Kidney (tissue), 14 donors: Measurements from ENCODE around the gene KIF17. TPM values are rescaled to one million over a fixed set of nuclear protein-coding genes. Genes with fewer than 3 reads are reported as not detected.

Experiments used
- DNase-seq, 5 donors: peaks; one replicate each; pipeline ENCODE4 v3.0.0-alpha.2; 2013 to 2020
- FAIRE-seq: peaks from 2 replicates; lab custom pipeline; 2012; peaks lifted over from hg19 to GRCh38; lab: Jason Lieb, UNC
- H3K27ac ChIP-seq, 2 donors: one replicate each; pipeline ENCODE4 v1.7.0; 2013; ENCODE audit warnings: low read depth in 2 of 2, low read length in 2 of 2, inconsistent platforms in 1 of 2
- H3K27me3 ChIP-seq: one replicate; pipeline ENCODE4 v1.7.1; 2013; ENCODE audit warnings: low read length, inconsistent platforms; ENCODE audit not compliant: control insufficient read depth, insufficient read depth
- H3K36me3 ChIP-seq, 3 donors: one replicate each; pipeline versions ENCODE4 v1.7.0 to v1.7.1; 2013; ENCODE audit warnings: low read length in 3 of 3, control low read depth in 1 of 3, inconsistent platforms in 1 of 3; ENCODE audit not compliant: insufficient read depth in 3 of 3, control insufficient read depth in 2 of 3
- H3K4me1 ChIP-seq, 3 donors: one replicate each; pipeline versions ENCODE4 v1.7.0 to v1.7.1; 2013; ENCODE audit warnings: low read length in 3 of 3, inconsistent platforms in 1 of 3, low read depth in 1 of 3; ENCODE audit not compliant: control insufficient read depth in 2 of 3, insufficient read depth in 2 of 3
- H3K4me3 ChIP-seq, 3 donors: one replicate each; pipeline versions ENCODE4 v1.7.0 to v1.8.1; 2013; ENCODE audit warnings: low read length in 3 of 3, control low read depth in 1 of 3, inconsistent platforms in 1 of 3
- H3K9ac ChIP-seq, 3 donors: one replicate each; pipeline versions ENCODE4 v1.7.0 to v1.7.1; 2013; ENCODE audit warnings: low read length in 3 of 3, control low read depth in 1 of 3, inconsistent platforms in 1 of 3
- H3K9me3 ChIP-seq, 3 donors: one replicate each; pipeline versions ENCODE4 v1.7.0 to v1.7.1; 2013; ENCODE audit warnings: low read length in 3 of 3, control low read depth in 1 of 3, inconsistent platforms in 1 of 3; ENCODE audit not compliant: control insufficient read depth in 2 of 3, insufficient read depth in 1 of 3
- CTCF ChIP-seq: IDR thresholded peaks from 3 replicates; pipeline ENCODE4 v1.5.1; 2012; ENCODE audit warnings: mild to moderate bottlenecking, moderate library complexity, borderline replicate concordance; ENCODE audit not compliant: insufficient read depth; ENCODE audit errors: extremely low read depth
- intact Hi-C: fragments of 100-400 bp; cut with DNase I; formaldehyde crosslinking; loops from one replicate; pipeline ENCODE4 v1.11.1; 2022
- polyA plus RNA-seq: library from polyadenylated mRNA; stranded (reverse); fragments of 350-450 nt; fragmentation: Illumina TruSeq; extraction: RNeasy Lipid Tissue Mini Kit (QIAGEN cat#74804); gene quantifications from one replicate; pipeline ENCODE4 v1.2.3, GENCODE V29; 2014; ENCODE audit warnings: low read depth, low replicate concordance; ENCODE audit not compliant: insufficient read depth
- total RNA-seq: library from RNA; stranded (reverse); fragmentation: NEBNext Ultra II Directional; extraction: Animal tissue kit (Norgen Biotek cat#: 25700); gene quantifications from one replicate; pipeline ENCODE4 v1.2.1, GENCODE V29; 2021
- donor health status: control.
- donor health status: control.
- donor health status: control.
- donor health status: control.
- donor health status: control.
- donor health status: DM: yes; HTN: yes; CAD: no.
- donor health status: Normal renal cell carcinoma (clear cell type).

The KIF17 gene
- total and polyA plus RNA-seq, 2 donors from 2014 or later, result 3.7 to 4.9 TPM

DNA sequence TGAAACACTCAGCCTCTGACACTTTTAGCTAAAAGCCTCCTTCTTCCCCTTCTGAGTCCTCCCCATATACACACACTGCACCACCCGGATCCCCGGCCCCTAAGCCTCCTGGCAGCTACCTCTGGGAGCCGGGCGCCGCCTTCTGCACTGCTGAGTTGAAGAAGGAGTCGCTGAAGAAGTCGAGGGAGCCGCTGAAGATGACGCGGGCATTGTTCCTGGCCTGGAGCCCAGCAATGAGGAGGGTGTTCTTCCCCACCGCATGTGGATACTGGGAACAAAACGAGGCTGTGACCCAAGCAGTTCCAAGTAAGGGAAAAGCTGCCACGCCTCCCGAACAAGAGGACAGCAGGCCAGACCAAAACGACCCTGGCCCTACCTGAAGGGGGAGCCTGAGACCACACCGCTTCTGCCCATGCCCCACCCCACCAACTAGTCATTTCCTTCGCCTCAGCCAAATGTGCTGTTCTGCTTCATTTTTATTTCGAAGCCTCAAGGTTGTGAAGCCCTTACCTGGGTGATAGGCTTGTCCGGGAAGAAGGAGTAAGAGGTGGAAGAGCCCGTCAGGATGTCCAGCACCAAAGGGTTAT is 63.6 kb downstream of the KIF17 start:
- Histone ChIP-seq H3K9me3 (no peaks in the 10 kb centered on the region), H3K27me3 (no peaks in the 10 kb centered on the region), H3K9ac (no peak overlapping the region), H3K4me3 (no peak overlapping the region), H3K4me1 (no peaks in the 10 kb centered on the region), H3K36me3 (peaks cover 7 to 66% (median 53%) of the 10 kb centered on the region in 3 donors), H3K27ac (no peak overlapping the region)
- DNase-seq (no peak), FAIRE-seq (no peak)
- no peak for TF ChIP-seq CTCF
- intact Hi-C loops, result no loop called here

GRCh38 chr1:20652300-20652699 is 65.5 kb downstream of the KIF17 start:
- no peak for DNase-seq
- Histone ChIP-seq H3K27me3 (no peaks in the 10 kb centered on the region), H3K4me1 (no peaks in the 10 kb centered on the region), H3K27ac (no peak overlapping the region), H3K4me3 (no peak overlapping the region), H3K9me3 (no peaks in the 10 kb centered on the region), H3K36me3 (peaks cover 7 to 68% (median 63%) of the 10 kb centered on the region in 3 donors), H3K9ac (no peak overlapping the region)
- TF ChIP-seq CTCF, result no peak
- FAIRE-seq, result no peak
- intact Hi-C loops, result no loop called here

DNA sequence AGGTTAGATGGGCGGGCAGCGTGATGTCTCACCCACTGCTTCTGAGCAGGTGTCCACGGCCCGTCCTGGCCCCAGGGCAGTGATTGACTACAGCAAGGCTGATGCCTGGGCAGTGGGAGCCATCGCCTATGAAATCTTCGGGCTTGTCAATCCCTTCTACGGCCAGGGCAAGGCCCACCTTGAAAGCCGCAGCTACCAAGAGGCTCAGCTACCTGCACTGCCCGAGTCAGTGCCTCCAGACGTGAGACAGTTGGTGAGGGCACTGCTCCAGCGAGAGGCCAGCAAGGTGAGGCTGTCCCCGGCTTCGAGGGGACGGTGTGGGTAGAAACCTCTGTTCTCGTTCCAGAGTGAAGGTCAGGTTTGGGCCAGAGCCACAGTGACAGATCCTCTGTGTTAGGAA is 68.9 kb downstream of the KIF17 start:
- intact Hi-C loops, result no loop called here
- FAIRE-seq, result no peak

More for the DNA sequence above, 68.9 kb downstream of the KIF17 start:
- Histone ChIP-seq H3K4me3 (no peak overlapping the region), H3K4me1 (no peaks in the 10 kb centered on the region), H3K36me3 (peaks cover 8 to 57% (median 54%) of the 10 kb centered on the region in 3 donors), H3K9me3 (no peaks in the 10 kb centered on the region), H3K27ac (no peak overlapping the region), H3K27me3 (no peaks in the 10 kb centered on the region), H3K9ac (no peak overlapping the region)
- no peak for DNase-seq
- TF ChIP-seq CTCF, result no peak
